GM19438 (cell line): Measurements from ENCODE around the gene PXN.
"Not testable (repeated sequence)": the region's sequence is repeated elsewhere in the genome, so short reads cannot be mapped to it uniquely, and the experiment has no call there.

Source experiments
- ATAC-seq: cut with Tn5 transposase; IDR thresholded peaks from one replicate; pipeline ENCODE4 v1.9.1; 2021; ENCODE audit warnings: low read depth; ENCODE audit not compliant: unreplicated experiment

PXN gene

GRCh38 chr12:120211904-120212283 lies 53.6 kb downstream of the PXN start:
- no peak for ATAC-seq

- ATAC-seq = no peak
Observed at GRCh38 chr12:120211243-120211903, 54.2 kb downstream of the PXN start.

- no peak for ATAC-seq
Observed at GRCh38 chr12:120209851-120210250, 55.7 kb downstream of the PXN start.

GRCh38 chr12:120207227-120207626 lies 58.3 kb downstream of the PXN start:
- no peak for ATAC-seq

DNA sequence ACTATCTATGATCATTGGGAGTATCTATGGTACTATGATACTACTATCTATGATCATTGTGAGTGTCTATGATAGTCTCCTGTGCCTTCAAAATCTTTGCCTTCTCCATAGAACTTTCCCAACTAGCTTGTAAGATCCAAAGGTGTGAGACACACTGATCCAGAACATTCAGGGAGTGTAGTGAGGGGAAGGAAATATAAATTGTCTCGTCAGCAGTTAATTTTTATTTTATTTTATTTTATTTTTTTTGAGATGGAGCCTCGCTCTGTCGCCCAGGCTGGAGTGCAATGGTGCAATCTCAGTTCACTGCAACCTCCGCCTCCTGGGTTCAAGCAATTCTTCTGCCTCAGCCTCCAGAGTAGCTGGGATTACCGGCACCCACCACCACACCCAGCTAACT lies 58.7 kb downstream of the PXN start:
- ATAC-seq = not testable (repeated sequence)

GRCh38 chr12:120206228-120206627 lies 59.3 kb downstream of the PXN start:
- ATAC-seq = no peak

- ATAC-seq = no peak
Observed at GRCh38 chr12:120204171-120204570, 61.4 kb downstream of the PXN start.

- no peak for ATAC-seq
Observed at GRCh38 chr12:120200364-120200800, 65.1 kb downstream of the PXN start.

DNA sequence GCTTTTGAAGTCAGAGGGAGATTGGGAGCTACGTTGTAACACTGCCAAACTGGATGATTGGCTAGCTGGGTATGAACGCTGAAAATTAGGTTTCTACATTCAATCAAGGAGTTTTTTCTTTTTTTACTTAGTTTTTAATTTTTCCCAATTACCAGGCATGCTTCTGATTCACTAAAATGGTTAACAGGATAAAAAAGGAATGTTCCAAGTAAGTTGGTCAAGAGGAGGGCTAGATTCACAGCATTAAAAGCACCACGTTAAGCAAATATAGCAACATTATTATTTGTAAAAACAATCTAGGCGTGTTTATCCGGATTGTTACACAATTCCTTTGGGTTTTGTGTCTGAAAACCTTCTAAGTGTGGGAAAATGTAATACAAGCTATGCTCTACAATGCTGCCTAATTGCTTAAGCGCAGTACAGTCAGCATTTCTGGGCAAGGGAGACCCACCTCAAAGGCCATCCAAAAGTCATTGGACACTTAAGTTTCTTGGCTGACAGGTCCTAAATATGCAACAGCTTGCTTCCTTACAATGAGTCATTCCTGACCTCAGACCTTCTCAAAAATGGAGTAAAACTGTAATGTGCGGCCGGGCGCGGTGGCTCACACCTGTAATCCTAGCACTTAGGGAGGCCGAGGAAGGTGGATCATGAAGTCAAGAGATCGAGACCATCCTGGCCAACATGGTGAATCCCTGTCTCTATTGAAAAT lies 65.8 kb downstream of the PXN start:
- no peak for ATAC-seq

GRCh38 chr12:120199025-120199424 lies 66.5 kb downstream of the PXN start:
- ATAC-seq = no peak

DNA sequence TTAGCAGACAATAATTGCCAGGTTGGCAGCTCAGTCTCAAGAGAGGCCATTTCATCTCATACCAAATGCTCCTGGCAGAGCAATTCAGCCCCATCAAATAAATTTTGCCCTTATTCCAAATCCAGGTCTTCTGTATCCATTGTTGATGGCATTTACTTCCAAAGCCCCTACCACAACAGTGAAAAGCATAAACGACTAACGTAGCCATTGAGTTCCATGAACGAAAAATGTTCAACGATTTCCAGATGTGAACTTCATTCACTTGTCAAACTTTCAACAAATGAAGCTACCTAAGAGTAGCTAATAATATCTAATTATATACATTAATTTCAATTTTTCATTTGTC lies 68.0 kb downstream of the PXN start:
- no peak for ATAC-seq

DNA sequence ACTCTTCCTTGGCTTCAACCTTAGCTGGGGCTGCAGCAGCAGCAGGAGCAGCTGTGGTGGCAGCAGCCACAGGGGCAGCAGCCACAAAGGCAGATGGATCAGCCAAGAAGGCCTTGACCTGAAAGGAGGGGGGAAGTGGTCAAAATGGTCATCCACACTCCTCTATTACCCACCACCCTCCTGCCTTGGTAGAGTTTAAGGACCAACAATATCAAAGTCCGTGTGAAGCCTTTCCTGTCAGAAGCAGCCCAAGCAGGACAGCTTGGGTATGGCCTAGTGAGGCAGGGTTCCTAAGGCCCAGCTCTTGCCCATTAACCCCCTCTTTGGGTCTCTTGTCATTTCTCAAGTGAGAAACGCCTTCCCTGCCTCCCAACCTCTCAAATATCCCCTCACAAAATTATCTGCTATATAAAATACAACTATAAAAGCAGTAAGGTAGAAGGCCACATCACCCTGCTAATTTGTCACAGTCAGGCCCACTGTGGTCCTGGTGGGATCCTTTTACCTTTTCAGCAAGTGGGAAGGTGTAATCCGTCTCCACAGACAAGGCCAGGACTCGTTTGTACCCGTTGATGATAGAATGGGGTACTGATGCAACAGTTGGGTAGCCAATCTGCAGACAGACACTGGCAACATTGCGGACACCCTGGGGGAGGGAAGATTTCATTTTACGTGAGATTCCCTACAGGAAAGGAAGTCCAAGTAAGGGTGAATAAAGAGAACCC lies 68.6 kb downstream of the PXN start:
- ATAC-seq = not testable (repeated sequence)

DNA sequence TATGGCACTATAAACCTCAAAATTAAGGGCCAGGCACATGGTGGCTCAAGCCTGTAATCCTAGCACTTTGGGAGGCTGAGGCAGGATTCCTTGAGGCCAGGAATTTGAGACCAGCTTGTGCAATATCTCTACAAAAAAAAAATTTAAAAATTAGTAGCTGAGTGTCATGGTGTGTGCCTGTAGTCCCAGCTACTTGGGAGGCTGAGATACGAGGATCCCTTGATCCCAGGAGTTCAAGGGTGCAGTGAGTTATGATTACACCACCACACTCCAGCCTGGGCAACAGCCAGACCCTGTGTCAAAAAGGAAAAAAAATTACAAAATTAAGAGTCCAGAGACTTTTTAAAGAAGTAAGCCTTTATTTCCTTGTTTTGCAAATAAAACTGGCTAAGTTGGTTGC lies 69.2 kb downstream of the PXN start:
- no peak for ATAC-seq

- peak; percentile 63 for ATAC-seq
Observed at GRCh38 chr12:120194534-120195395, 70.8 kb downstream of the PXN start, which contains the start of gene GCN1. Gene GCN1 (minus strand): TSS chr12:120194715. CDS start chr12:120194697, 18 bp downstream.

DNA sequence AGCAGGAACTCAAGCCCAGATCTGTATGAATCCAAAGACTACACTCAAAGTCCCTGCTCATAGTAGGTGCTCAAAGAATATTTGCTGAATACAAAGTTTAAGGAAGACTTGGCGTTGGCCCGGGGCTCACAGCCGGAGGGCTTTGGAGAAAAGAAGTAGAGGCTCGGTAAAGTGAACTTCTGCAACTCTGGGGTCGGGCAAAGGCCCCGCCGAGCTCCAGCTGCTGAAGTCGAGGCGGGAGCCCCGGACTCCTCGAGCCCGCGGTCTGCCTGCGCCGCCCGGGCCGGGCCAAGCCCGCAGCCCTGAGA lies 71.3 kb downstream of the PXN start:
- no peak for ATAC-seq

DNA sequence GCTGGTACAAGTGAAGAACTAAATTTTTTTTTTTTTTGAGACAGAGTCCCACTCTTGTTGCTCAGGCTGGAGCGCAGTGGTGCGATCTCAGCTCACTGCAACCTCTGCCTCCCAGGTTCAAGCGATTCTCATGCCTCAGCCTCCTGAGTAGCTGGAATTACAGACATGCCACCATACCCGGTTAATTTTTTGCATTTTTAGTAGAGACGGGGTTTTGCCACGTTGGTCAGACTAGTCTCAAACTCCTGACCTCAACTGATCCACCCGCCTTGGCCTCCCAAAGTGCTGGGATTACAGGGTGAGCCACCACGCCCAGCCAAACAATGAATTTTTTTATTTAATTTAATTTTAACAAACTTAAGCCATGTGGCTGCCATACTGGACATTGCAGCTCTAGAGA lies 72.2 kb downstream of the PXN start:
- ATAC-seq = not testable (repeated sequence)

DNA sequence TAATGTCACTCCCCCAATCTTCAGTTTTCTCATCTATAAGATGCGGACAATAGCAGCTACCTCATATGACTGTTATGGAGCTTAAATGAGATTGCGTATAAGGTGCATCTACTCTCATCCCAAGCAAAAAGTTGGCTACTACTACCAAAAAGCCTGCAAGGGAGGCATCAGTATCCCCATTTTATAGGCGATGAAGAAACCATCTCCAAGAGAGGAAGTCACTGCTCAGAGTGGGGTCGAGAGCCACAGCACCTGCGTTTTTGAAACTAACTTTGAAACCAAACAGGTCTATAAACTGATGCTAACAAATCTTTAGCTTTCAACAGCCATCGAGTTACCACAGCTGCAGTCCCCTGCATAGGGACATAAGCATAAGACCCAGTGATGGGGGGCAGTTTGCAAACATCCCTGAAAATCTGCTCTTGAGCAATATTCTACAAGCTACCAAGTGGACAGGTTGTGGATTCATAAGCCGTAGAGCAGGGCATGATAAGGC lies 74.5 kb downstream of the PXN start:
- ATAC-seq = no peak

- no peak for ATAC-seq
Observed at GRCh38 chr12:120190386-120190785, 75.1 kb downstream of the PXN start.

DNA sequence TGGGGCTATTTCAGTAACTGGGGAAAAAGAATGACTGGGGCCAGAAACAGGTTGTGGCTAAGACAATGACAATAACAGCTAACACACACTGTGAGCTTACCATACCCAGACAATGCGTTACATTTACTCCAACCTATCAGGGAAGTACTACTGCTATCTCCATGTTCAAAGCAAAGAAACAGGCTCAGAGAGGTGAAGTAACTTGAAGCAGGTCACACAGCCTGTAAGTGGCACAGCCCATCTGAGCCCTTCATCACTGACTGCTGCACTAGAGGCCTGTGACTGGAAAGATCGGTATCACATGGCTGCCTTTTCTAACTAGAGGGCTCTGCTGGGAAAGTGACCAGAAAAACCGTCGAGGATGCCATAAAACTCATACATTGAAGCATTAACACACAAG lies 78.9 kb downstream of the PXN start:
- ATAC-seq = no peak

- ATAC-seq = no peak
Observed at GRCh38 chr12:120183211-120183631, 82.3 kb downstream of the PXN start.
